Osteoblast (primary cell): Measurements from ENCODE around the gene FAP. TPM values are rescaled to one million over a fixed set of nuclear protein-coding genes. Genes with fewer than 3 reads are reported as not detected.

Source experiments
- DNase-seq: peaks from one replicate; pipeline ENCODE4 v3.0.0; 2011; ENCODE audit warnings: low spot score, mixed read lengths; ENCODE audit not compliant: insufficient read length; ENCODE audit errors: missing footprints
- H2AFZ ChIP-seq: 2 replicates; pipeline ENCODE4 v1.6.0; 2011; ENCODE audit warnings: mild to moderate bottlenecking, low read length
- H3K27ac ChIP-seq: 2 replicates; pipeline ENCODE4 v1.5.1; 2011; ENCODE audit warnings: mild to moderate bottlenecking, low read depth, low read length, moderate library complexity
- H3K27me3 ChIP-seq: 2 replicates; pipeline ENCODE4 v1.6.0; 2012; ENCODE audit warnings: mild to moderate bottlenecking, control low read depth, inconsistent platforms, low read length, moderate library complexity; ENCODE audit not compliant: insufficient read depth
- H3K36me3 ChIP-seq: 2 replicates; pipeline ENCODE4 v1.5.1; 2011; ENCODE audit warnings: mild to moderate bottlenecking, low read length, control low read depth, moderate library complexity; ENCODE audit not compliant: insufficient read depth
- H3K4me1 ChIP-seq: 2 replicates; pipeline ENCODE4 v1.5.1; 2011; ENCODE audit warnings: mild to moderate bottlenecking, low read length, control low read depth, moderate library complexity; ENCODE audit not compliant: insufficient read depth
- H3K4me2 ChIP-seq: 2 replicates; pipeline ENCODE4 v1.6.0; 2011; ENCODE audit warnings: mild to moderate bottlenecking, low read length; ENCODE audit not compliant: insufficient read depth
- H3K4me3 ChIP-seq: fragments of 200-600 bp; sonication (generic); 3 replicates; pipeline ENCODE4 v1.5.1; 2012; ENCODE audit warnings: mild to moderate bottlenecking, low read length, inconsistent platforms; ENCODE audit not compliant: insufficient read depth
- H3K79me2 ChIP-seq: 2 replicates; pipeline ENCODE4 v1.6.0; 2012; ENCODE audit warnings: mild to moderate bottlenecking, low read length, control low read depth, inconsistent platforms; ENCODE audit not compliant: insufficient read depth
- H3K9me3 ChIP-seq: 2 replicates; pipeline ENCODE4 v1.5.1; 2011; ENCODE audit warnings: low read depth, low read length, control low read depth
- H4K20me1 ChIP-seq: 2 replicates; pipeline ENCODE4 v1.6.0; 2012; ENCODE audit warnings: mild to moderate bottlenecking, low read length, control low read depth; ENCODE audit not compliant: insufficient read depth
- CTCF ChIP-seq: IDR thresholded peaks from 2 replicates; pipeline ENCODE4 v1.5.1; 2011; ENCODE audit warnings: mild to moderate bottlenecking, low read depth, low read length, moderate library complexity; ENCODE audit errors: extremely low read depth
- total RNA-seq: library from RNA; depleted of rRNA; stranded (reverse); fragments of >200 nt; gene quantifications from 2 replicates; pipeline ENCODE4 v1.2.3, GENCODE V29; 2012

Gene FAP
- total RNA-seq, 1 donor: 464 TPM

- Histone ChIP-seq H2AFZ (no peak overlapping the region), H3K27me3 (peaks cover 3% of the 10 kb centered on the region)
- no peak for TF ChIP-seq CTCF
These were observed 93.3 kb downstream of the FAP start for GRCh38 chr2:162149940-162150339.

GRCh38 chr2:162149466-162149865, 93.8 kb downstream of the FAP start:
- Histone ChIP-seq H4K20me1 (no peaks in the 10 kb centered on the region), H3K27me3 (peaks cover 3% of the 10 kb centered on the region), H3K4me3 (no peak overlapping the region), H3K79me2 (no peaks in the 10 kb centered on the region), H3K27ac (no peak overlapping the region), H2AFZ (no peak overlapping the region), H3K36me3 (no peaks in the 10 kb centered on the region), H3K9me3 (no peaks in the 10 kb centered on the region), H3K4me1 (peaks cover 8% of the 10 kb centered on the region), H3K4me2 (no peak overlapping the region)
- TF ChIP-seq CTCF: no peak
- DNase-seq: no peak

More at GRCh38 chr2:162149940-162150339, 93.3 kb downstream of the FAP start:
- Histone ChIP-seq H3K27ac (no peak overlapping the region), H3K4me1 (peaks cover 8% of the 10 kb centered on the region), H3K4me3 (no peak overlapping the region), H3K79me2 (no peaks in the 10 kb centered on the region), H4K20me1 (no peaks in the 10 kb centered on the region), H3K36me3 (no peaks in the 10 kb centered on the region), H3K4me2 (no peak overlapping the region), H3K9me3 (no peaks in the 10 kb centered on the region)
- no peak for DNase-seq

GRCh38 chr2:162148956-162149355, 94.3 kb downstream of the FAP start:
- no peak for TF ChIP-seq CTCF

GRCh38 chr2:162143969-162144368, 99.3 kb downstream of the FAP start:
- DNase-seq: no peak
- Histone ChIP-seq H3K79me2 (no peaks in the 10 kb centered on the region), H3K4me2 (no peak overlapping the region), H3K9me3 (no peaks in the 10 kb centered on the region), H3K4me3 (no peak overlapping the region), H3K27ac (no peak overlapping the region), H2AFZ (no peak overlapping the region), H3K27me3 (no peaks in the 10 kb centered on the region), H3K36me3 (no peaks in the 10 kb centered on the region), H3K4me1 (peaks cover 8% of the 10 kb centered on the region), H4K20me1 (no peaks in the 10 kb centered on the region)
- no peak for TF ChIP-seq CTCF

More at GRCh38 chr2:162148956-162149355, 94.3 kb downstream of the FAP start:
- Histone ChIP-seq H3K4me1 (peaks cover 8% of the 10 kb centered on the region), H3K36me3 (no peaks in the 10 kb centered on the region), H3K27ac (no peak overlapping the region), H2AFZ (no peak overlapping the region), H3K79me2 (no peaks in the 10 kb centered on the region), H3K27me3 (peaks cover 3% of the 10 kb centered on the region), H3K4me2 (no peak overlapping the region), H4K20me1 (no peaks in the 10 kb centered on the region), H3K4me3 (no peak overlapping the region), H3K9me3 (no peaks in the 10 kb centered on the region)
- DNase-seq: no peak
